SK-N-SH treated with all-trans-retinoic acid at 6 μM for 48 hours (cell line): ENCODE results near the gene SLC26A1.

Experiments used
- ATAC-seq: fragments of 200-7000 bp; cut with Tn5 transposase; 3 replicates; pipeline ENCODE4 v1.9.1; 2020; ENCODE audit warnings: mild to moderate bottlenecking, moderate library complexity
- BACH2 ChIP-seq: fragments of 250-450 bp; sonication (Bioruptor Pico); IDR thresholded peaks from 2 replicates; pipeline ENCODE4 v1.9.0; 2021; ENCODE audit warnings: mild to moderate bottlenecking, borderline replicate concordance
- CREB5 ChIP-seq: fragments of 250-450 bp; sonication (Bioruptor Pico); IDR thresholded peaks from 2 replicates; pipeline ENCODE4 v1.5.1; 2020; ENCODE audit warnings: low read depth, mild to moderate bottlenecking, moderate library complexity
- CSDC2 ChIP-seq: fragments of 250-450 bp; sonication (Bioruptor Pico); IDR thresholded peaks from 2 replicates; pipeline ENCODE4 v1.5.0; 2020; ENCODE audit warnings: mild to moderate bottlenecking, moderate library complexity
- CSRNP3 ChIP-seq: fragments of 250-450 bp; sonication (Bioruptor Pico); IDR thresholded peaks from 2 replicates; pipeline ENCODE4 v1.5.1; 2021; ENCODE audit warnings: mild to moderate bottlenecking, moderate library complexity
- ESRRG ChIP-seq: fragments of 250-450 bp; sonication (Bioruptor Pico); IDR thresholded peaks from 2 replicates; pipeline ENCODE4 v1.6.1; 2021; ENCODE audit warnings: mild to moderate bottlenecking
- GLIS3 ChIP-seq: fragments of 250-450 bp; sonication (Bioruptor Pico); IDR thresholded peaks from 2 replicates; pipeline ENCODE4 v1.5.0; 2020; ENCODE audit warnings: mild to moderate bottlenecking, moderate library complexity
- ISL1 ChIP-seq: fragments of 250-450 bp; sonication (Bioruptor Pico); IDR thresholded peaks from 2 replicates; pipeline ENCODE4 v2.1.2; 2022; ENCODE audit warnings: mild to moderate bottlenecking, moderate library complexity
- OSR1 ChIP-seq: fragments of 250-450 bp; sonication (Bioruptor Pico); IDR thresholded peaks from 2 replicates; pipeline ENCODE4 v1.8.0; 2022; ENCODE audit warnings: moderate library complexity, mild to moderate bottlenecking, inconsistent platforms
- POU6F1 ChIP-seq: fragments of 250-450 bp; sonication (Bioruptor Pico); IDR thresholded peaks from 2 replicates; pipeline ENCODE4 v1.8.0; 2021; ENCODE audit warnings: low read depth, mild to moderate bottlenecking, moderate library complexity, borderline replicate concordance
- RARB ChIP-seq: fragments of 250-450 bp; sonication (Bioruptor Pico); IDR thresholded peaks from 2 replicates; pipeline ENCODE4 v1.8.0; 2021; ENCODE audit warnings: mild to moderate bottlenecking, moderate library complexity
- SNAI2 ChIP-seq: fragments of 250-450 bp; sonication (Bioruptor Pico); IDR thresholded peaks from 2 replicates; pipeline ENCODE4 v1.5.0; 2020; ENCODE audit warnings: mild to moderate bottlenecking, moderate library complexity
- TCF4 ChIP-seq: fragments of 250-450 bp; sonication (Bioruptor Pico); IDR thresholded peaks from 2 replicates; pipeline ENCODE4 v1.8.0; 2021; ENCODE audit warnings: mild to moderate bottlenecking, moderate library complexity, borderline replicate concordance
- TOX ChIP-seq: fragments of 250-450 bp; sonication (Bioruptor Pico); IDR thresholded peaks from 2 replicates; pipeline ENCODE4 v1.8.0; 2021; ENCODE audit warnings: mild to moderate bottlenecking, moderate library complexity, borderline replicate concordance
- TSHZ2 ChIP-seq: fragments of 250-450 bp; sonication (Bioruptor Pico); IDR thresholded peaks from 2 replicates; pipeline ENCODE4 v1.5.0; 2020; ENCODE audit warnings: mild to moderate bottlenecking, moderate library complexity
- ZC3H10 ChIP-seq: fragments of 250-450 bp; sonication (Bioruptor Pico); IDR thresholded peaks from 2 replicates; pipeline ENCODE4 v1.5.1; 2021; ENCODE audit warnings: mild to moderate bottlenecking, moderate library complexity
- ZFP30 ChIP-seq: fragments of 450-650 bp; formaldehyde crosslinking; IDR thresholded peaks from 2 replicates; pipeline ENCODE4 v1.5.0; 2022; ENCODE audit warnings: mild to moderate bottlenecking, moderate library complexity
- ZNF565 ChIP-seq: fragments of 450-650 bp; formaldehyde crosslinking; conservative IDR thresholded peaks from 2 replicates; pipeline ENCODE4 v1.5.0; 2020; ENCODE audit warnings: low read depth, mild to moderate bottlenecking, moderate library complexity
- ZNF70 ChIP-seq: fragments of 450-650 bp; formaldehyde crosslinking; IDR thresholded peaks from 2 replicates; pipeline ENCODE4 v1.5.0; 2020; ENCODE audit warnings: mild to moderate bottlenecking, moderate library complexity
- ZNF8 ChIP-seq: fragments of 450-650 bp; formaldehyde crosslinking; IDR thresholded peaks from 2 replicates; pipeline ENCODE4 v1.5.0; 2020; ENCODE audit warnings: mild to moderate bottlenecking, moderate library complexity

Gene SLC26A1

GRCh38 chr4:1000686-1001260 is 7.6 kb upstream of the SLC26A1 start:
- TF ChIP-seq TSHZ2 (CRISPR knock-in tag) (no peak), ZNF8 (CRISPR knock-in tag) (no peak), ESRRG (CRISPR knock-in tag) (no peak), ZFP30 (no peak), GLIS3 (no peak), POU6F1 (no peak), RARB (CRISPR knock-in tag) (no peak), TOX (CRISPR knock-in tag) (no peak), CSRNP3 (CRISPR knock-in tag) (no peak), ZC3H10 (CRISPR knock-in tag) (no peak), CSDC2 (CRISPR knock-in tag) (no peak), ZNF70 (CRISPR knock-in tag) (no peak), TCF4 (CRISPR knock-in tag) (no peak)
- no peak for ATAC-seq

- TF ChIP-seq ZFP30 (no peak), CREB5 (CRISPR knock-in tag) (no peak), BACH2 (CRISPR knock-in tag) (no peak)
- TF ChIP-seq, all 23 proteins: peak for 0
- no peak for ATAC-seq
Observed at GRCh38 chr4:999882-1000425, 6.8 kb upstream of the SLC26A1 start.

GRCh38 chr4:999240-999863 is 6.1 kb upstream of the SLC26A1 start:
- peak; percentile 13; the same call in 2 of the 3 replicates for ATAC-seq

- TF ChIP-seq CSRNP3 (CRISPR knock-in tag) (no peak), RARB (CRISPR knock-in tag) (no peak), ZNF70 (CRISPR knock-in tag) (no peak), CREB5 (CRISPR knock-in tag) (no peak), ISL1 (no peak), ZNF565 (CRISPR knock-in tag) (no peak), POU6F1 (no peak), TOX (CRISPR knock-in tag) (no peak), TCF4 (CRISPR knock-in tag) (no peak), BACH2 (CRISPR knock-in tag) (no peak), CSDC2 (CRISPR knock-in tag) (no peak), OSR1 (no peak), ZC3H10 (CRISPR knock-in tag) (no peak), SNAI2 (CRISPR knock-in tag) (no peak)
- no peak for ATAC-seq
Observed at GRCh38 chr4:998096-998691, 5.0 kb upstream of the SLC26A1 start.
